ENCODE measurements around the gene KIF16B.
"Not testable (repeated sequence)": the region's sequence is repeated elsewhere in the genome, so short reads cannot be mapped to it uniquely, and the experiment has no call there.

Gene KIF16B

DNA sequence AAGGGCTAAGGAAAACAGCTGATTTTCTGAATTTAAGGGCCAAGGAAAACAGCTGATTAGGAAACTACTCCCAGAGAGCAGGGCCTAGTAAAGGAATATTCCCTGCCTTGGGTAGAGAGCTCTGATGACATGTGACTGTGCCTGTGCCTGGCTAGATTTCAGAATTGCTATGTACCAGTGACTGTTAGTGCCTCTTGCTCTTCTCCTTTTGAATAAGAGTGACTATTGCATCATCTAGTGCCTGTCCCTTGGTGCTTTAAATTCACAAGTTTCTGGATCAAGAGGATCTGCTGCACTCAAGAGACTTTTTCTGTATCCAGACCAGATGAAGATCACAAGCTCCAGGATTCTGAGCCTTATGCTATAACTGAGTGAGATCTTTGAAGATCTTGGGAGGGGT lies 332.9 kb downstream of the KIF16B start:
- H3K4me1 ChIP-seq (ENCODE audit: control insufficient read depth in 1 of 2, insufficient read depth in 1 of 2, low read depth in 1 of 2, low read length in 1 of 2): no peaks in the 10 kb centered on the region
- no peak overlapping the region for H3K27ac ChIP-seq
- TF ChIP-seq, protein P1, sequence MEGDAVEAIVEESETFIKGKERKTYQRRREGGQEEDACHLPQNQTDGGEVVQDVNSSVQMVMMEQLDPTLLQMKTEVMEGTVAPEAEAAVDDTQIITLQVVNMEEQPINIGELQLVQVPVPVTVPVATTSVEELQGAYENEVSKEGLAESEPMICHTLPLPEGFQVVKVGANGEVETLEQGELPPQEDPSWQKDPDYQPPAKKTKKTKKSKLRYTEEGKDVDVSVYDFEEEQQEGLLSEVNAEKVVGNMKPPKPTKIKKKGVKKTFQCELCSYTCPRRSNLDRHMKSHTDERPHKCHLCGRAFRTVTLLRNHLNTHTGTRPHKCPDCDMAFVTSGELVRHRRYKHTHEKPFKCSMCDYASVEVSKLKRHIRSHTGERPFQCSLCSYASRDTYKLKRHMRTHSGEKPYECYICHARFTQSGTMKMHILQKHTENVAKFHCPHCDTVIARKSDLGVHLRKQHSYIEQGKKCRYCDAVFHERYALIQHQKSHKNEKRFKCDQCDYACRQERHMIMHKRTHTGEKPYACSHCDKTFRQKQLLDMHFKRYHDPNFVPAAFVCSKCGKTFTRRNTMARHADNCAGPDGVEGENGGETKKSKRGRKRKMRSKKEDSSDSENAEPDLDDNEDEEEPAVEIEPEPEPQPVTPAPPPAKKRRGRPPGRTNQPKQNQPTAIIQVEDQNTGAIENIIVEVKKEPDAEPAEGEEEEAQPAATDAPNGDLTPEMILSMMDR (IDR thresholded peaks at IDR 0.05): no peak
- no peaks in the 10 kb centered on the region for H3K36me3 ChIP-seq
- no peaks in the 10 kb centered on the region for H3K27me3 ChIP-seq
- H3K4me3 ChIP-seq (ENCODE audit: low read depth in 1 of 2, low read length in 1 of 2): no peak overlapping the region
- no peaks in the 10 kb centered on the region for H3K9me3 ChIP-seq

- H3K9me3 ChIP-seq: no peaks in the 10 kb centered on the region
- no peaks in the 10 kb centered on the region for H3K27me3 ChIP-seq
- TF ChIP-seq, protein P1 (IDR thresholded peaks at IDR 0.05): no peak
- H3K36me3 ChIP-seq: no peaks in the 10 kb centered on the region
- H3K4me3 ChIP-seq (ENCODE audit: low read depth in 1 of 2, low read length in 1 of 2): no peak overlapping the region
- no peaks in the 10 kb centered on the region for H3K4me1 ChIP-seq (ENCODE audit: control insufficient read depth in 1 of 2, insufficient read depth in 1 of 2, low read depth in 1 of 2, low read length in 1 of 2)
- no peak overlapping the region for H3K27ac ChIP-seq
Measured at GRCh38 chr20:16236589-16237241, 336.5 kb downstream of the KIF16B start.

GRCh38 chr20:16230402-16230801 lies 342.8 kb downstream of the KIF16B start:
- TF ChIP-seq, protein P1 (IDR thresholded peaks at IDR 0.05): no peak
- H3K4me3 ChIP-seq (ENCODE audit: low read depth in 1 of 2, low read length in 1 of 2): no peak overlapping the region
- H3K27me3 ChIP-seq: no peaks in the 10 kb centered on the region
- H3K9me3 ChIP-seq: no peaks in the 10 kb centered on the region
- H3K4me1 ChIP-seq (ENCODE audit: control insufficient read depth in 1 of 2, insufficient read depth in 1 of 2, low read depth in 1 of 2, low read length in 1 of 2): no peaks in the 10 kb centered on the region
- no peak overlapping the region for H3K27ac ChIP-seq
- no peaks in the 10 kb centered on the region for H3K36me3 ChIP-seq

- no peaks in the 10 kb centered on the region for H3K9me3 ChIP-seq
- no peak overlapping the region for H3K27ac ChIP-seq
- TF ChIP-seq, protein P1 (IDR thresholded peaks at IDR 0.05): no peak
- no peaks in the 10 kb centered on the region for H3K27me3 ChIP-seq
- H3K36me3 ChIP-seq: no peaks in the 10 kb centered on the region
- H3K4me1 ChIP-seq (ENCODE audit: control insufficient read depth in 1 of 2, insufficient read depth in 1 of 2, low read depth in 1 of 2, low read length in 1 of 2): no peaks in the 10 kb centered on the region
- H3K4me3 ChIP-seq (ENCODE audit: low read depth in 1 of 2, low read length in 1 of 2): no peak overlapping the region
Measured at GRCh38 chr20:16229813-16230212, 343.4 kb downstream of the KIF16B start.

DNA sequence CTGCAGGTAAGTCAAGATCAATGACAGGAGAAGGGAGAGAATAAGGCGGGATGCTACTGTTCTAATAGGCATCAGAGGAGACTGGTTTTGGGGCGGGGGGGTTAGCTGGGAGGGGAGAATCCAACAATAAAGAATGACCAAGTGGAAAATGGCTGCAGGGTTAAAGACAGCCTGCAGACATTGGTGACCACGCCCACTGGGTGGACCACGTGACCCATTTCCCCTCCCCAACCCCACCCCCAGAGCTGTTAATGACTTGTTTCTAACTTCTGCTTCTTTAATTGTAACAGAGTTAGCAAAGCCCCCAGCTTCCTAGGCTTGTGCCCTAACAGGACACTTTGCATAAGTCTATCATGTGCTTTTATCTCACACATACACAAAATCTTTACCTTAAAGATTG lies 344.5 kb downstream of the KIF16B start:
- H3K4me1 ChIP-seq (ENCODE audit: control insufficient read depth in 1 of 2, insufficient read depth in 1 of 2, low read depth in 1 of 2, low read length in 1 of 2): no peaks in the 10 kb centered on the region
- no peaks in the 10 kb centered on the region for H3K9me3 ChIP-seq
- H3K4me3 ChIP-seq (ENCODE audit: low read depth in 1 of 2, low read length in 1 of 2): no peak overlapping the region
- TF ChIP-seq, protein P1 (IDR thresholded peaks at IDR 0.05): no peak
- no peaks in the 10 kb centered on the region for H3K36me3 ChIP-seq
- no peaks in the 10 kb centered on the region for H3K27me3 ChIP-seq
- H3K27ac ChIP-seq: no peak overlapping the region

DNA sequence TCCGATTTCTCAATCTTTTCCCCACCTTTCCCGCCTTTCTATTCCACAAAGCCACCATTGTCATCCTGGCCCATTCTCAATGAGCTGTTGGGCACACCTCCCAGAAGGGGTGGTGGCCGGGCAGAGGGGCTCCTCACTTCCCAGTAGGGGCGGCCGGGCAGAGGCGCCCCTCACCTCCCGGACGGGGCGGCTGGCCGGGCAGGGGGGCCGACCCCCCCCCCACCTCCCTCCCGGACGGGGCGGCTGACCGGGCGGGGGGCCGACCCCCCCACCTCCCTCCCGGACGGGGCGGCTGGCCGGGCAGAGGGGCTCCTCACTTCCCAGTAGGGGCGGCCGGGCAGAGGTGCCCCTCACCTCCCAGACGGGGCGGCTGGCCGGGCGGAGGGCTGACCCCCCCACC lies 346.3 kb downstream of the KIF16B start:
- not testable (repeated sequence) for H3K27ac ChIP-seq; H3K4me1 ChIP-seq (ENCODE audit: control insufficient read depth in 1 of 2, insufficient read depth in 1 of 2, low read depth in 1 of 2, low read length in 1 of 2); H3K36me3 ChIP-seq; H3K27me3 ChIP-seq; H3K9me3 ChIP-seq; H3K4me3 ChIP-seq (ENCODE audit: low read depth in 1 of 2, low read length in 1 of 2)

Data from neutrophil (primary cell).